Aortic smooth muscle cell (primary cell): Measurements from ENCODE around the gene C1RL. TPM values are rescaled to one million over a fixed set of nuclear protein-coding genes. Genes with fewer than 3 reads are reported as not detected.

Source experiments
- total RNA-seq: library from RNA; depleted of rRNA; stranded (reverse); fragments of >200 nt; gene quantifications from 2 replicates; pipeline ENCODE4 v1.2.3, GENCODE V29; 2014

The C1RL gene
- total RNA-seq = 24.4 and 38.4 TPM in 2 replicates

GRCh38 chr12:7108796-7109571 lies at the start of gene C1RL:
Gene C1RL, minus strand, starts transcription at chr12:7109214. Its CDS starts 34 bp downstream, at chr12:7109180.

GRCh38 chr12:7129872-7130691 lies 21.1 kb upstream of the C1RL start, which contains the start of gene CLSTN3:
Gene CLSTN3, plus strand, starts transcription at chr12:7130371. Its CDS starts 278 bp downstream, at chr12:7130649.

GRCh38 chr12:7128681-7129286 lies 19.8 kb upstream of the C1RL start, which contains the start of gene RBP5:
Gene RBP5, minus strand, starts transcription at chr12:7128889. Its CDS starts 114 bp downstream, at chr12:7128775.

DNA sequence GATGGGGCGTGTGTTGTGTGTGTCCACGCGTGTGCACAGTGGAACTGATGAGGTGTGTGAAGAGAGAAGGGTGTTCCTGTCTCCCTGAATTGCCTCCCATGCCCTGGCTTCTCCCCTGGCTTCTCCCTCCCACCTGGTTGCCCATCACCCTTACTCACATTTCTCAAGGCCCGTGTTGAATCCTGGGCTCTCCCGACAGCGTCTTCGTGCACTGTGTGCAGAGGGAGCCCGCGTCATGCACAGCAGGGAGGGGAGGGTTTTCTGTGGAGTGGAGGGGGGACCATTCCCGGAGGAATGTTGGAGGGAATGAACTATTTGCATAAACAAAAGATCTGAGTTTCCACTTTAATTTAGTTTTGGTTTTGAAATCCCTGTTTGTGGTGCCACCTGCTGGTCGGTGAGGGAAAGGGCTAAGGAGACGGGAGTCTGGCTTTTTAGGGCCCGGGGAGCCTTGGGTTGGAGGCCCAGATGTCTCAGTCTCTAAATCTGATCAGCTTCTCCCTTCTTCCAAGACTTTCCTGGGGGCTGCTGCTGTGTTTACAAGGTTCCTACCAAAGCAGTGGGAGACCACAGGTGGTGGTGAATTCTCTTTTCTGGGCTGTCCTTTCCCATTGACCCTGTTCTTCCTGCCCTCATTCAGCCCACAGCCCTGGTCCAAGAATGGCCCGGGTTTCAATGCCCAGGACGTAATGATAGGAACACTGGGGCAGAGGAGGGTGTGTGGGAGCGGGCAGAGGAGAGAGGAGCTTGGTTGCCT lies 16.6 kb downstream of the C1RL start, which contains the start of gene C1R:
TSS of gene C1R (minus strand) at position 217 of the 757 bp plus-strand sequence. CDS start at position 160, 57 bp downstream.

GRCh38 chr12:7060353-7060954 lies 48.6 kb downstream of the C1RL start, which contains the start of gene C1S:
Gene C1S, plus strand, starts transcription at chr12:7060718. Its CDS starts 1,195 bp downstream, at chr12:7061913.

Other genes starting within 250 kb of the C1RL start
- 769 and 1,187 TPM in 2 replicates for gene TPI1, start 241.7 kb downstream of the C1RL start, total RNA-seq
- 9.6 and 10.5 TPM in 2 replicates for gene SPSB2, start 235.9 kb downstream of the C1RL start, total RNA-seq
- gene LRRC23, start 204.4 kb downstream of the C1RL start, total RNA-seq = 12.4 and 12.7 TPM in 2 replicates
- gene ENO2, start 194.6 kb downstream of the C1RL start, total RNA-seq = 16.2 and 19.3 TPM in 2 replicates
- 6.7 and 23.0 TPM in 2 replicates for gene ATN1, start 181.3 kb downstream of the C1RL start, total RNA-seq
- not detected in 2 replicates for gene RNU7-1, start 165.4 kb downstream of the C1RL start, total RNA-seq
- 114 and 150 TPM in 2 replicates for gene C12orf57, start 165.2 kb downstream of the C1RL start, total RNA-seq
- gene PTPN6, start 157.9 kb downstream of the C1RL start, total RNA-seq = not detected in 2 replicates
- gene PHB2, start 138.6 kb downstream of the C1RL start, total RNA-seq = 103 and 125 TPM in 2 replicates
- gene EMG1, start 138.3 kb downstream of the C1RL start, total RNA-seq = 26.3 and 35.9 TPM in 2 replicates
- gene LPCAT3, start 90.7 kb downstream of the C1RL start, total RNA-seq = 7.3 and 13.2 TPM in 2 replicates
- 215 and 232 TPM in 2 replicates for gene C1S, start 48.5 kb downstream of the C1RL start, total RNA-seq
- gene C1R, start 16.8 kb downstream of the C1RL start, total RNA-seq = 69.8 and 146 TPM in 2 replicates
- gene RBP5, start 19.7 kb upstream of the C1RL start, total RNA-seq = 0.19 TPM in 1 of 2 replicates, not detected in the other
- gene CLSTN3, start 21.2 kb upstream of the C1RL start, total RNA-seq = 7.0 and 7.9 TPM in 2 replicates
- gene PEX5, start 80.5 kb upstream of the C1RL start, total RNA-seq = 18.0 and 21.4 TPM in 2 replicates
- gene ACSM4, start 194.9 kb upstream of the C1RL start, total RNA-seq = not detected in 2 replicates